Measurements from ENCODE around the gene KIAA1614.

KIAA1614 gene

GRCh38 chr1:180925471-180926051, 12.9 kb downstream of the KIAA1614 start:
- peak; percentile 64 for DNase-seq

GRCh38 chr1:180926164-180926981, 13.7 kb downstream of the KIAA1614 start:
- DNase-seq: peak; percentile 93

- DNase-seq: no peak
Observed at GRCh38 chr1:180927348-180927747, 14.7 kb downstream of the KIAA1614 start.

- no peak for DNase-seq
Observed at GRCh38 chr1:180927841-180928240, 15.1 kb downstream of the KIAA1614 start.

- peak; percentile 64 for DNase-seq
Observed at GRCh38 chr1:180928331-180929230, 15.9 kb downstream of the KIAA1614 start.

- no peak for DNase-seq
Observed at GRCh38 chr1:180929389-180929788, 16.7 kb downstream of the KIAA1614 start.

- DNase-seq: no peak
Observed at GRCh38 chr1:180930687-180931086, 18.0 kb downstream of the KIAA1614 start.

- DNase-seq: no peak
Observed at GRCh38 chr1:180931529-180931928, 18.8 kb downstream of the KIAA1614 start.

GRCh38 chr1:180932378-180932777, 19.7 kb downstream of the KIAA1614 start:
- DNase-seq: no peak

- no peak for DNase-seq
Observed at GRCh38 chr1:180933141-180933540, 20.4 kb downstream of the KIAA1614 start.

GRCh38 chr1:180934563-180934962, 21.9 kb downstream of the KIAA1614 start:
- DNase-seq: no peak

GRCh38 chr1:180935326-180936109, 22.8 kb downstream of the KIAA1614 start:
- DNase-seq: no peak

GRCh38 chr1:180936110-180937011, 23.7 kb downstream of the KIAA1614 start:
- DNase-seq: no peak

- no peak for DNase-seq
Observed at GRCh38 chr1:180937012-180937372, 24.3 kb downstream of the KIAA1614 start.

- no peak for DNase-seq
Observed at GRCh38 chr1:180937624-180938225, 25.0 kb downstream of the KIAA1614 start.

GRCh38 chr1:180939073-180939710, 26.5 kb downstream of the KIAA1614 start:
- DNase-seq: no peak

GRCh38 chr1:180939711-180940103, 27.0 kb downstream of the KIAA1614 start:
- no peak for DNase-seq

- DNase-seq: no peak
Observed at GRCh38 chr1:180940445-180940844, 27.7 kb downstream of the KIAA1614 start.

- no peak for DNase-seq
Observed at GRCh38 chr1:180941518-180942275, 29.0 kb downstream of the KIAA1614 start.

GRCh38 chr1:180945151-180945550, 32.5 kb downstream of the KIAA1614 start:
- no peak for DNase-seq

Data from left hindlimb (tissue), 1 donor.